Measurements from ENCODE around the gene SMAD6. TPM values are rescaled to one million over a fixed set of nuclear protein-coding genes. Genes with fewer than 3 reads are reported as not detected.
A peak's percentile ranks its signal among the peaks of the same experiment; 100 is the strongest.

Gene SMAD6
- total and polyA plus RNA-seq, 9 of the 15 experiments (the other 6 are each of a cell fraction or from before 2014, with no cell fraction given) = 0.10 to 15.5 (median 3.7) TPM

DNA sequence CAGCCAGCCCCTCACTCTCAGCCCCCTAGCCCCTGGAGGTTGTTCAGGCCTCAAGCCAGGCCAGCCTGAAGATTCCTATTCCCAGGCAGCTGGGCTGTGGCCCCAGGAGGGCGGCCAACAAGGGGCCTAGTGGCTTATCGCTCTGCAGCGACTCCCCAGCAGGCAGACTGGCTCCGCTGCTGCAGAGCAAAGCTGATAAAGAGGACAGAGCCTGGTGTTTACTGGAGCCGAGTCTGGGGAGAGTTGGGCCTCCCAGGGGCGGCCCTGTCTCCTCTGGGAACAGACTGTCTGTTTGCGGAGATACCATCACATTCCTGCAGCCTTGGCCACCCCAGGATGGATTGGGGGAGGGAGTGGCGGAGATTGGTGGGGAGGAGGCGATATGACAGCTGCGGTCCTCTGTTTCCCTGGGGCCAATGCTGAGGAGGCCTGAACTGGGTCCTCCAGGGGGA is 22.4 kb upstream of the SMAD6 start (continued):
- TF ChIP-seq, protein P1, sequence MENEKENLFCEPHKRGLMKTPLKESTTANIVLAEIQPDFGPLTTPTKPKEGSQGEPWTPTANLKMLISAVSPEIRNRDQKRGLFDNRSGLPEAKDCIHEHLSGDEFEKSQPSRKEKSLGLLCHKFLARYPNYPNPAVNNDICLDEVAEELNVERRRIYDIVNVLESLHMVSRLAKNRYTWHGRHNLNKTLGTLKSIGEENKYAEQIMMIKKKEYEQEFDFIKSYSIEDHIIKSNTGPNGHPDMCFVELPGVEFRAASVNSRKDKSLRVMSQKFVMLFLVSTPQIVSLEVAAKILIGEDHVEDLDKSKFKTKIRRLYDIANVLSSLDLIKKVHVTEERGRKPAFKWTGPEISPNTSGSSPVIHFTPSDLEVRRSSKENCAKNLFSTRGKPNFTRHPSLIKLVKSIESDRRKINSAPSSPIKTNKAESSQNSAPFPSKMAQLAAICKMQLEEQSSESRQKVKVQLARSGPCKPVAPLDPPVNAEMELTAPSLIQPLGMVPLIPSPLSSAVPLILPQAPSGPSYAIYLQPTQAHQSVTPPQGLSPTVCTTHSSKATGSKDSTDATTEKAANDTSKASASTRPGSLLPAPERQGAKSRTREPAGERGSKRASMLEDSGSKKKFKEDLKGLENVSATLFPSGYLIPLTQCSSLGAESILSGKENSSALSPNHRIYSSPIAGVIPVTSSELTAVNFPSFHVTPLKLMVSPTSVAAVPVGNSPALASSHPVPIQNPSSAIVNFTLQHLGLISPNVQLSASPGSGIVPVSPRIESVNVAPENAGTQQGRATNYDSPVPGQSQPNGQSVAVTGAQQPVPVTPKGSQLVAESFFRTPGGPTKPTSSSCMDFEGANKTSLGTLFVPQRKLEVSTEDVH (IDR thresholded peaks at IDR 0.05; ENCODE audit: low read depth, partially characterized antibody) = no peak
- TF ChIP-seq, protein P2, sequence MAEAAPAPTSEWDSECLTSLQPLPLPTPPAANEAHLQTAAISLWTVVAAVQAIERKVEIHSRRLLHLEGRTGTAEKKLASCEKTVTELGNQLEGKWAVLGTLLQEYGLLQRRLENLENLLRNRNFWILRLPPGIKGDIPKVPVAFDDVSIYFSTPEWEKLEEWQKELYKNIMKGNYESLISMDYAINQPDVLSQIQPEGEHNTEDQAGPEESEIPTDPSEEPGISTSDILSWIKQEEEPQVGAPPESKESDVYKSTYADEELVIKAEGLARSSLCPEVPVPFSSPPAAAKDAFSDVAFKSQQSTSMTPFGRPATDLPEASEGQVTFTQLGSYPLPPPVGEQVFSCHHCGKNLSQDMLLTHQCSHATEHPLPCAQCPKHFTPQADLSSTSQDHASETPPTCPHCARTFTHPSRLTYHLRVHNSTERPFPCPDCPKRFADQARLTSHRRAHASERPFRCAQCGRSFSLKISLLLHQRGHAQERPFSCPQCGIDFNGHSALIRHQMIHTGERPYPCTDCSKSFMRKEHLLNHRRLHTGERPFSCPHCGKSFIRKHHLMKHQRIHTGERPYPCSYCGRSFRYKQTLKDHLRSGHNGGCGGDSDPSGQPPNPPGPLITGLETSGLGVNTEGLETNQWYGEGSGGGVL (CRISPR knock-in tag; IDR thresholded peaks at IDR 0.05) = no peak
- TF ChIP-seq HDAC2 (IDR thresholded peaks at IDR 0.05) (peak; percentile 98), SP1 (CRISPR knock-in tag; IDR thresholded peaks at IDR 0.05) (0 out of 2 replicates have a peak, but pooled peaks have one; percentile 54), RBM15 (IDR thresholded peaks at IDR 0.05; ENCODE audit: insufficient read depth, low read length) (no peak), CEBPB (tag; IDR thresholded peaks at IDR 0.05) (no peak), GTF2E2 (tag; IDR thresholded peaks at IDR 0.05) (0 out of 2 replicates have a peak, but pooled peaks have one; percentile 60), MCM7 (IDR thresholded peaks at IDR 0.05) (no peak), SMAD2 (IDR thresholded peaks at IDR 0.05; ENCODE audit: low read depth, low read length) (no peak), NR2C2 (CRISPR knock-in tag; IDR thresholded peaks at IDR 0.05) (no peak), NR2C2 (tag; IDR thresholded peaks at IDR 0.05) (peak; percentile 61), RBFOX2 (IDR thresholded peaks at IDR 0.05; ENCODE audit: low read depth, low read length) (0 out of 2 replicates have a peak, but pooled peaks have one; percentile 44), RAD21 (CRISPR knock-in tag; conservative IDR thresholded peaks at IDR 0.05 in 1 of 2, IDR thresholded peaks at IDR 0.05 in 1 of 2) (peak; percentile 40 to 55), BCL6 (CRISPR knock-in tag; IDR thresholded peaks at IDR 0.05) (no peak), SREBF1 (IDR thresholded peaks at IDR 0.05; ENCODE audit: borderline replicate concordance, low read depth, low read length) (no peak)
- TF ChIP-seq, protein P3, sequence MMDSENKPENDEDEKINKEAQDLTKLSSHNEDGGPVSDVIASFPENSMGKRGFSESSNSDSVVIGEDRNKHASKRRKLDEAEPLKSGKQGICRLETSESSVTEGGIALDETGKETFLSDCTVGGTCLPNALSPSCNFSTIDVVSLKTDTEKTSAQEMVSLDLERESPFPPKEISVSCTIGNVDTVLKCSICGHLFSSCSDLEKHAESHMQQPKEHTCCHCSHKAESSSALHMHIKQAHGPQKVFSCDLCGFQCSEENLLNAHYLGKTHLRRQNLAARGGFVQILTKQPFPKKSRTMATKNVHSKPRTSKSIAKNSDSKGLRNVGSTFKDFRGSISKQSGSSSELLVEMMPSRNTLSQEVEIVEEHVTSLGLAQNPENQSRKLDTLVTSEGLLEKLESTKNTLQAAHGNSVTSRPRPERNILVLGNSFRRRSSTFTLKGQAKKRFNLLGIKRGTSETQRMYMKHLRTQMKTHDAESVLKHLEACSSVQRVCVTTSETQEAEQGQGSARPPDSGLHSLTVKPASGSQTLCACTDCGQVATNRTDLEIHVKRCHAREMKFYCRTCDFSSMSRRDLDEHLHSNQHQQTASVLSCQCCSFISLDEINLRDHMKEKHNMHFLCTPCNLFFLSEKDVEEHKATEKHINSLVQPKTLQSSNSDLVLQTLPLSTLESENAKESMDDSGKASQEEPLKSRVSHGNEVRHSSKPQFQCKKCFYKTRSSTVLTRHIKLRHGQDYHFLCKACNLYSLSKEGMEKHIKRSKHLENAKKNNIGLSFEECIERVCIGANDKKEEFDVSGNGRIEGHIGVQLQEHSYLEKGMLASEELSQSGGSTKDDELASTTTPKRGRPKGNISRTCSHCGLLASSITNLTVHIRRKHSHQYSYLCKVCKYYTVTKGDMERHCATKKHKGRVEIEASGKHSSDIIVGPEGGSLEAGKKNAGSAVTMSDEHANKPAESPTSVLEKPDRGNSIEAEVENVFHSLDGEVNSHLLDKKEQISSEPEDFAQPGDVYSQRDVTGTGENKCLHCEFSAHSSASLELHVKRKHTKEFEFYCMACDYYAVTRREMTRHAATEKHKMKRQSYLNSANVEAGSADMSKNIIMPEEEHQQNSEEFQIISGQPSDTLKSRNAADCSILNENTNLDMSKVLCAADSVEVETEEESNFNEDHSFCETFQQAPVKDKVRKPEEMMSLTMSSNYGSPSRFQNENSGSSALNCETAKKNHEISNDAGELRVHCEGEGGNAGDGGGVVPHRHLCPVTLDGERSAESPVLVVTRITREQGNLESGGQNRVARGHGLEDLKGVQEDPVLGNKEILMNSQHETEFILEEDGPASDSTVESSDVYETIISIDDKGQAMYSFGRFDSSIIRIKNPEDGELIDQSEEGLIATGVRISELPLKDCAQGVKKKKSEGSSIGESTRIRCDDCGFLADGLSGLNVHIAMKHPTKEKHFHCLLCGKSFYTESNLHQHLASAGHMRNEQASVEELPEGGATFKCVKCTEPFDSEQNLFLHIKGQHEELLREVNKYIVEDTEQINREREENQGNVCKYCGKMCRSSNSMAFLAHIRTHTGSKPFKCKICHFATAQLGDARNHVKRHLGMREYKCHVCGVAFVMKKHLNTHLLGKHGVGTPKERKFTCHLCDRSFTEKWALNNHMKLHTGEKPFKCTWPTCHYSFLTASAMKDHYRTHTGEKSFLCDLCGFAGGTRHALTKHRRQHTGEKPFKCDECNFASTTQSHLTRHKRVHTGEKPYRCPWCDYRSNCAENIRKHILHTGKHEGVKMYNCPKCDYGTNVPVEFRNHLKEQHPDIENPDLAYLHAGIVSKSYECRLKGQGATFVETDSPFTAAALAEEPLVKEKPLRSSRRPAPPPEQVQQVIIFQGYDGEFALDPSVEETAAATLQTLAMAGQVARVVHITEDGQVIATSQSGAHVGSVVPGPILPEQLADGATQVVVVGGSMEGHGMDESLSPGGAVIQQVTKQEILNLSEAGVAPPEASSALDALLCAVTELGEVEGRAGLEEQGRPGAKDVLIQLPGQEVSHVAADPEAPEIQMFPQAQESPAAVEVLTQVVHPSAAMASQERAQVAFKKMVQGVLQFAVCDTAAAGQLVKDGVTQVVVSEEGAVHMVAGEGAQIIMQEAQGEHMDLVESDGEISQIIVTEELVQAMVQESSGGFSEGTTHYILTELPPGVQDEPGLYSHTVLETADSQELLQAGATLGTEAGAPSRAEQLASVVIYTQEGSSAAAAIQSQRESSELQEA (IDR thresholded peaks at IDR 0.05; ENCODE audit: low read depth) = no peak

All from K562 (cell line).